NCI-H69 (cell line): ENCODE results near the gene ARL6IP4.
"Not testable (repeated sequence)": the region's sequence is repeated elsewhere in the genome, so short reads cannot be mapped to it uniquely, and the experiment has no call there.

Source experiments
- DNase-seq: peaks from one replicate; lab custom pipeline; 2025; lab: John Stamatoyannopoulos, UW

Gene ARL6IP4

GRCh38 chr12:123011701-123012100 lies 31.2 kb downstream of the ARL6IP4 start:
- DNase-seq = no peak

- no peak for DNase-seq
Observed at GRCh38 chr12:123013185-123014095, 33.0 kb downstream of the ARL6IP4 start.

GRCh38 chr12:123014473-123014872 lies 34.0 kb downstream of the ARL6IP4 start:
- DNase-seq = not testable (repeated sequence)

- no peak for DNase-seq
Observed at GRCh38 chr12:123017753-123018152, 37.3 kb downstream of the ARL6IP4 start.

GRCh38 chr12:123019841-123020138 lies 39.3 kb downstream of the ARL6IP4 start:
- no peak for DNase-seq

- DNase-seq = peak; percentile 26
Observed at GRCh38 chr12:123021688-123022604, 41.5 kb downstream of the ARL6IP4 start.

- DNase-seq = no peak
Observed at GRCh38 chr12:123022846-123023245, 42.4 kb downstream of the ARL6IP4 start.

- DNase-seq = no peak
Observed at GRCh38 chr12:123024819-123025391, 44.4 kb downstream of the ARL6IP4 start.

- no peak for DNase-seq
Observed at GRCh38 chr12:123026094-123026853, 45.8 kb downstream of the ARL6IP4 start.

GRCh38 chr12:123027726-123028445 lies 47.4 kb downstream of the ARL6IP4 start:
- no peak for DNase-seq

GRCh38 chr12:123028475-123028874 lies 48.0 kb downstream of the ARL6IP4 start:
- DNase-seq = no peak

- DNase-seq = no peak
Observed at GRCh38 chr12:123029550-123029949, 49.1 kb downstream of the ARL6IP4 start.

GRCh38 chr12:123030686-123031085 lies 50.2 kb downstream of the ARL6IP4 start:
- no peak for DNase-seq

GRCh38 chr12:123031171-123031845 lies 50.8 kb downstream of the ARL6IP4 start:
- no peak for DNase-seq
